KOPT-K1 (cell line): ENCODE measurements around the gene C4orf50.

Source experiments
- H3K27ac ChIP-seq: fragments of 200-600 bp; sonication (generic); 2 replicates; pipeline ENCODE4 v1.5.1; 2016; ENCODE audit warnings: antibody characterized with exemption, mild to moderate bottlenecking, low read depth, low read length; ENCODE audit not compliant: poor library complexity, severe bottlenecking
- H3K36me3 ChIP-seq: fragments of 200-600 bp; sonication (generic); 2 replicates; pipeline ENCODE4 v1.5.1; 2017; ENCODE audit warnings: antibody characterized with exemption, mild to moderate bottlenecking, low read length, moderate library complexity; ENCODE audit not compliant: insufficient read depth
- H3K9me3 ChIP-seq: fragments of 200-600 bp; sonication (generic); 2 replicates; pipeline ENCODE4 v1.5.1; 2017; ENCODE audit warnings: antibody characterized with exemption, low read length, mild to moderate bottlenecking; ENCODE audit not compliant: insufficient read depth, poor library complexity, severe bottlenecking

Gene C4orf50

DNA sequence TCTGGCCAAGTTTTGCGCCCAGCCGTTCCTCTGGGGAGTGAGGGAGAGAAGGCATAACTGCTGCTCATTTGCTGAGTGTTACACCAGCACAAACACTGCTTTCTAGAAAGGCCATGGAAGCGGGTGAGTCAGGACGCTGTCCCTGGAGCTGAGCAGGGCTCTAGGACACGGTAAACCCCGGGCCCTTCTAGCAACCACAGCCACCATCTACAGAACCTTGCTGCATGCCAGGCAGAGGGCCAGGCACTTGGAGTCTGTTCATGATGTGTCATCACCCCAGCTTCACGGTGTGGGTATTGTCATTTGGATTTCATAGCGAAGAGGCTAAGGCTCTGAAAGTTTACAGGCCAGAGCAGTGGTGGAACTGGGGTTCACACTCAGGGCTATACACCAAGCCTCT is 31.8 kb upstream of the C4orf50 start:
- H3K36me3 ChIP-seq, result peaks cover 72% of the 10 kb centered on the region
- H3K27ac ChIP-seq, result no peak overlapping the region
- no peaks in the 10 kb centered on the region for H3K9me3 ChIP-seq

DNA sequence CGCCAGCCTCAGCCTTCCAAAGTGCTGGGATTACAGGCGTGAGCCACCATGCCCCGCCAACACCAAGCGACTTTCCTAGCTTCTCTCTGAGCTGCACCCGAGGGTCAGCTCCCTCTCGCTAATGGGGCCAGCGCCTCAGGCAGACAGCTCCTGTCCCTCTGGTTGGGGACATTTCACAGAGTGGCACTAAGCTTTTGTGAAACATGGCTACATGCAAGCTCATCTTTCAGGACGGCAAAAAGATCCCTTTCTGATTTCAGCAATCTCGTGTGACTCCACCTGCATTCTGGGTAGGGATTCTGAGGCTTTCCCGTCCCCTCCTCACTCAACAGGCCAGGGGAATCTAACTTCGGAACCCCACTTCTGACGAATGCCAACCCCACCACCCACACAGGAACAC is 31.0 kb upstream of the C4orf50 start:
- H3K27ac ChIP-seq, result no peak overlapping the region
- peaks cover 65% of the 10 kb centered on the region for H3K36me3 ChIP-seq
- no peaks in the 10 kb centered on the region for H3K9me3 ChIP-seq

DNA sequence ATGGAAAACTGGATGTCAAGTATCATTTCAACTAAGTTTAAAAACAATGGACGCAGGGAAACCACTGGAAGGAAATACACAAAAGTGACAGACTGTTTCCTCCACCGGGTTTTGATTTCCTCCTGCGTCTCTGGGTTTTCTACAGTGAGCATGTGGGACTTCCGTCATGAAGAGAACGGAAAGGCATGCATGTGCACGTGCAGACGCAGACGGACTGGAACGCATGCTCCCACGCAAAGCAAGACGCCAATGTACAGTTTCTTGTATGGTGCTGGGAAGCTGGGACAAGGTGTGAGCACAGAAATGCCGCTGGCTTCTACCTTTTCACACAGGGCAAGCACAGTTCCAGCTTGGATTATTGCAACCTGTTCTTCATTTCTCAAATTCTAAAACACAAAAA is 30.3 kb upstream of the C4orf50 start:
- no peaks in the 10 kb centered on the region for H3K9me3 ChIP-seq
- H3K36me3 ChIP-seq, result peaks cover 58% of the 10 kb centered on the region
- no peak overlapping the region for H3K27ac ChIP-seq

DNA sequence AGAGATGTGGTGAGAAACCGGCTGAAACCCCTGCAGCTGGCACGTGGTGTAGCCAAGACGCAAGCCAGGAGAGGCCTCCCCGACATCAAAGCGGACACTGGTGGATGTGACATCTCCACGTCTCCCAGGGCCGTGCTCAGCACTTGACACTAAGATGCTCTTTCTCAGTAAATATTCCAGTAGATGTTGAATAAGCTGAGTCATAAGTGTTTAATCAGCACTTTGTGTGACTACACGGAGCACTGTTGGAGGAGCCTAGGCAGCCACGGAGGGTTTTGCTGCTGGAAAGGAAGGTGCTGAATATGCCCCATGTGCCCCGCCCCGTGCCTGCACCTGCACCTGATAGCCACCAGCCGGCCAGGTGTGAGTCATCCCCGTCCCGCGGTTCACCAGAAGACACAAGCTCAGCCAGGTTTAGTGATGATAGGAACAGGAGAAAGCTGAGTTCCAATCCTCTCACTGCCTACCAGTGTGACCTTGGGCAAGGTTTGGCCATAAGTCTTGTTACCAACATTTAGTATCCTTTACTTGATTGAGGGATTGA is 29.0 kb upstream of the C4orf50 start:
- no peak overlapping the region for H3K27ac ChIP-seq
- no peaks in the 10 kb centered on the region for H3K9me3 ChIP-seq
- H3K36me3 ChIP-seq, result peaks cover 45% of the 10 kb centered on the region

DNA sequence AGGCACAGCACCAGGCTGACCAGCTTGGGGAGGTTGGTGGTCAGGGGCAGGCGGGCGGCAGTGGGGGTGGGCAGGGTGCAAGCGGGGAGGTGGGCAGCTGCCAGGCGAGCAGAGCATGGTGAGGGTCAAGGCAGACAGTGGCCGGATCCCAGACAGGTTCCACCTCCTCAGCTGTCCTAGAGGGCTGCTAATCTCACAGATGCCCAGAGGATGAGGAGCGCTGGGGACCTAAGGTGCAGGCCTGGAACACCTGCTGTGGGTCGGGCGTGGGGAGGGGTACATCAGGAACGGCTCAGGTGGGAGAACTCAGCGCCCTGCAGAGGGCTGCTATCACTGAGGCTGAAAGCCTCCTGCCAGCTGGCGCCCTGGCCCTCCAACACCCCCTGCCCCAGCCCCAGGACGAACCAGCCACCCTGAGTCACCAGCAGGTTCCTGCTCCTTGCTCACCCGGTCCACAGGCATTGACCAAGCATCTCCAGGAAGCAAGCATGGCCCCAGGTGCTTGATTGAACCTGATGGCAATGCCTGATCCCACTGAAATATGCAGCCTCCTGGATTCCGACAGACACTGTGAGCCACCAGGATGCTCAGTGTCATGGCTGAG is 28.4 kb upstream of the C4orf50 start:
- Histone ChIP-seq H3K27ac (no peak overlapping the region), H3K9me3 (no peaks in the 10 kb centered on the region), H3K36me3 (peaks cover 40% of the 10 kb centered on the region)

DNA sequence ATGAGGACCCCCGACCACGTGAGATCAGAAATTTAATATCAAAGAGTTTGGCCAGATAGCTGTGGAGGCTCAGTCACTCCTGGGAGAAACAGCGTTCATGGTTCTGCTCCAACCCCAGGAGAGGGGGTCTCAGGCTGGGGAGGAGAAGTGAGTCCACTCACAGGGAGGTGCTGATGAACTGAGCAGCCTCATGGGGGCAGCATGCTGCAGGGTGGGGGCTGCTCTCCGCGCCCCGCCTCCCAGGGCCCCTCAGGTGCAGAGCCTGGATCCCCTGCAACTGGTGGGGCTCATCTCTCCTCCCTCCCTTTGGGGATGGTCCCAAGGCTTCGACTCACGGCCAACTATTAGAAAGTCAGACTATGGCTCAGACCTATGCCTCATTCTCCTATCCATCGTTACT is 26.6 kb upstream of the C4orf50 start:
- H3K36me3 ChIP-seq, result peaks cover 25% of the 10 kb centered on the region; the same call in 1 of the 2 replicates
- H3K27ac ChIP-seq, result no peak overlapping the region
- H3K9me3 ChIP-seq, result no peaks in the 10 kb centered on the region

DNA sequence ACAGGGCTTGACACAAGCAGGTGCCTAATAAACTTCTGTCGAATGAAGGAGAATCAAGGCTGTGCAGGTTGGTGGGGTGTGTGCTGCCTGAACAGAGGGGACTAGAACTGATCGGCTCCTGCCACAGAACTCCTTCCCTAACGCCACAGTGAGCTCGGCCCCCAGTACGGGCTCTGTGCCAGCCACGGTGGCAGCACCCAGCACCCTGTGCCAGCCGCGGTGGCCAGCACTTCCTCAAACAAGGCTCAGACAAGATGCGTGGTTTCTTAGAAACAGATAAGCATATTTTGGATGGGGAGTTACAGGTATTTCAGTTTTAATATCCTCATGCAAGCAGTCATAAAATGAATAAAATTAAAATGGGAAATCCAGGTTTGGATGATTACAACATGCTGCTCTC is 26.0 kb upstream of the C4orf50 start:
- Histone ChIP-seq H3K36me3 (peaks cover 20% of the 10 kb centered on the region; the same call in 1 of the 2 replicates), H3K9me3 (no peaks in the 10 kb centered on the region), H3K27ac (no peak overlapping the region)

DNA sequence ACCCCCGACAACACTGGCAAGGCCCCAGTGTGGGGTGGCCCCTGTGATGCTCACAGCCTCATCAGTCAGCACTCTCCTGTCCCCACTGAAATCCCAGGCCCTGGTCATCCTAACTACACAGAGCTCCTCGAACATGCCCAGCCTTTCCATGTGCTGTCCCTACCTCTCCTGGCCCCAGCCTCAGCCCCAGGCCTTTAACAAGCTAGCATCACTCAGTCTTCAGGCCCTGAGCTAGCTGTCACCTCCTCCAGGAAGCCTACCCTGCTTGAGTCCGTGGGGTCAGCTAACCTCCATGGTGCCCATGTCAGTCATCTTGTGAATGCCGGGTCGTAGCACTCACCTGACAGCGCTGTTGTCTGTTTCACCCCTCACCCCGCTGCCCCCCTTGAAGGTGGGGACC is 25.6 kb upstream of the C4orf50 start:
- H3K36me3 ChIP-seq, result peaks cover 17% of the 10 kb centered on the region; the same call in 1 of the 2 replicates
- no peaks in the 10 kb centered on the region for H3K9me3 ChIP-seq
- no peak overlapping the region for H3K27ac ChIP-seq

DNA sequence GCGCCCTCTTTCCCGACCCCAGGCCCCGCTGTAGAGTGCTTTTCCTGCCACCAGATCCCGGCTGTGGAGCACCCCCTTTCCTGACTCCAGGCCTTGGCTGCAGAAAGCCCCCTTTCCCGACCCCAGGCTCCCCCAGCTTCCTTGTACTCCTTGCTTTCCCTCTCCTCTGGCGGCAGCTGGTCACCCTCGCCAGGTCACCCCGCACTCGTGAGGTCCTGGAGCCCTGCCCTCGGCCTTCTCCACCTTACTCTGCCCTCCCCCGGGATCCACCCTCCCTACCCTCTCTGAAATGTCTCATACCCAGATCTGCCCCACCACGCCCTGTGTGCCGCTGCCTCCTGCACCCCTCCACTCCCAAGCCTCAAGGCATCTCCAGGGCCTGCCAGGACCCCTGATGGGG is 25.0 kb upstream of the C4orf50 start:
- Histone ChIP-seq H3K36me3 (0 out of 2 replicates have a peak, but pooled peaks cover 10% of the 10 kb centered on the region), H3K9me3 (no peaks in the 10 kb centered on the region), H3K27ac (no peak overlapping the region)

DNA sequence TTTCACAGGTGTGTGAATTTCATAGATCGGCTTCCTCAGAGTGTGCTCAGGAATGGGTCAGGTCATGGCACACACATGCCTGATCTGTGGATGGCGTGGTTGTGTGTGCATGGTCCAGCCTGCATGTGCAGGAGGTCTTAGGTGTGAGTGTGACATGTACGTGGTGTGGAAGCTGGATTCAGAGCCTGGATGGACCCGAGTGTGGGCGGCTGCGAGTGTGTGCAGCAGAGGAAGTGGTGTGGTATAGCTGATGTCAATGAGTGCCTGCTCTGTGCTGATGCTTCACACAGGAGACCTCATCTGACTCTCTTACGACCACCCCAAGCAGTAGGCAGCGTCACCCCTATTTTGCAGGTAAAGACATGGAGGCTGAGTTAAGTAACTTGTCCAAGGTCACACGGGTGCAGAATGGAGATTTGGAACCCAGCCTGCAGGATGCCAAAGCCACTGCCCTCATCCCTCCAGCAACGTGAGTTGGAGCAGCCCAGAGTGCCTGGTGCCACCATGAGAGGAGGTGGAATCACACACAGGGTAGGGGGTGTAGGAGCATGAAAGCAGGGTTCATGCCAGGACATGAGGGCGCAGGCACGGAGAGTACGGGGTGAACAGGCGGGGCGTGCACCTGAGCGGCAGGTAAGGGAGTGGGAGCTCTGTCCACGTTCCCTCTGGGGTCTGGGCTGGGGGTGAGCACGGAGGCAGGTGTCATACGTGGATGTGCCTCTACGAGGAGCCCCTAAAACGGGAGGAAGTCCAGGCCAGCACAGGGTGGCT is 24.2 kb upstream of the C4orf50 start:
- Histone ChIP-seq H3K9me3 (no peaks in the 10 kb centered on the region), H3K36me3 (0 out of 2 replicates have a peak, but pooled peaks cover 9% of the 10 kb centered on the region), H3K27ac (no peak overlapping the region)

DNA sequence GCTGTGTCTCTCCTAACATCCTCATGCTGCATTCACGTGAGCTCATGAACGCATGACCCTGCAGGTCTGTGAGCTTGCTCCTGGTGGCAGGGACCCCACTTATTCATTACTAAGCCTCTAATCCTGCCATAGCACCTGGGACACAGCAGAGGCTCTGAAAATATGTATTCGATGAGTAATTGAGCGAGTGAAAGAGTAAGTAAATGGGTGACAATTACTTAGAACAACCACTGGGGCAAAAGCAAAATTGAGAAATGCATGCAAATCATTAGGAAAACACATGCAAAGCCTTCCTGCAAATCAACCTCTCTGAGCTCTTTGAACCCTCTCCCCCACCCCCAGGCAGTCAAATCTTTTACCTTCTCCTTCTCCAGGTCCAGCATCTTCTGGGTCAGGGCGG is 23.6 kb upstream of the C4orf50 start:
- H3K9me3 ChIP-seq, result no peaks in the 10 kb centered on the region
- 0 out of 2 replicates have a peak, but pooled peaks cover 2% of the 10 kb centered on the region for H3K36me3 ChIP-seq
- H3K27ac ChIP-seq, result no peak overlapping the region

DNA sequence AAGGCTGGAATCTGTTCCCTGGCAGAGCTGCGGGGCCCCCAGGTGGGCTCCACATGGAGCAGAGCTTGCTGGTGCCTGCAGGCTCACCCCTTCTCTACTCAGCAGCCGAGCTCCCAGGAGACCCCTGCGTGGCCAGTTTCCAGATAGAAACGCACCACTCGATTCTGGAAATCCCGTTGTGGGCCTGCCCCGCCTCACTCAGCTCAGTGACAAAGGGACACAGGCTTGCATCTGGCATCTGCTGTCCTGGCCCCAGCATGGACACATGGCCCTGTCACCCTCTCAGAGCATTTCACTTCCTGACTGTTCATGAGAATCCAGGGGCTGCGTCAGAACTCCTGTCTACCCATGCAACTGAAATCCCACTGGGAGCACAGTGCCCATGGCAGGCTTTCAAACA is 20.5 kb upstream of the C4orf50 start:
- H3K9me3 ChIP-seq, result no peaks in the 10 kb centered on the region
- no peak overlapping the region for H3K27ac ChIP-seq
- H3K36me3 ChIP-seq, result no peaks in the 10 kb centered on the region

DNA sequence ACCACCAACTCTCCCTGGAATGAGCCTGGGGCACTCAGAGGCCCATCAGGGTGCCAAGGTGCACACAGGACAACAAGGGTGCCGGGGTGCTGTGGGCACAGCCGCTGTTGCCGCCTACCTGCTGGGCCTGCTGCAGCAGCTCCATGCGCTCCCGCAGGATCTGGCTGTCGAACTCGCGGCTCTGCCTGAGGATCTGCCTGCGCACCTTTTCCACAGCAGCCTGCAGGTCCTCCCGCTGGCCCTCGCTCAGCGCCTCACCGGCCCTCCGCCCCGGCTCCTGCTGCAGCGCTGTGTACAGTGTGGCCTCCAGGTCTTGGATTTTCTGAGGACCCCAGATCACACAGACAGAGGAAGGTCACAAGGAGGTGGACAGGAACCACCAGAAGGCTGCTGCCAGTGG is 17.6 kb upstream of the C4orf50 start:
- Histone ChIP-seq H3K9me3 (no peaks in the 10 kb centered on the region), H3K36me3 (peaks cover 18% of the 10 kb centered on the region), H3K27ac (no peak overlapping the region)

DNA sequence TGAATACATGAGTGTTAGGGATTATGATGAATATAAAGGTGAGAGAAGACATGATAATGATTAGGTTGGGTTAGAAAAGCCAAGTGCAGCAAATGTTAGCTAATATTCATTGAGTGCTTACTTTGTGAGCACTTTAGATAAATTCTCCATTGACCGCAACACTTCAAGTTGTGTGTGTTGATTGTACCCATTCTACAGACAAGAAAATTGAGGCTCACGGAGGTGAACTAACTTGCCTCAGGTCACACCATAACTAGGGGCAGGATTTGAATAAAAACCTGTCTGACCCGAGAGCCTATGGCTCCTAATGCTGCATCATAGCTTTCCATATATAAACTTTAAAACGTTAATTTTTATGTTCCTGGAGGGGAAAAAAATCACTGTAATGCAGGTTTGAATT is 15.2 kb upstream of the C4orf50 start:
- Histone ChIP-seq H3K36me3 (peaks cover 28% of the 10 kb centered on the region), H3K27ac (no peak overlapping the region), H3K9me3 (no peaks in the 10 kb centered on the region)

DNA sequence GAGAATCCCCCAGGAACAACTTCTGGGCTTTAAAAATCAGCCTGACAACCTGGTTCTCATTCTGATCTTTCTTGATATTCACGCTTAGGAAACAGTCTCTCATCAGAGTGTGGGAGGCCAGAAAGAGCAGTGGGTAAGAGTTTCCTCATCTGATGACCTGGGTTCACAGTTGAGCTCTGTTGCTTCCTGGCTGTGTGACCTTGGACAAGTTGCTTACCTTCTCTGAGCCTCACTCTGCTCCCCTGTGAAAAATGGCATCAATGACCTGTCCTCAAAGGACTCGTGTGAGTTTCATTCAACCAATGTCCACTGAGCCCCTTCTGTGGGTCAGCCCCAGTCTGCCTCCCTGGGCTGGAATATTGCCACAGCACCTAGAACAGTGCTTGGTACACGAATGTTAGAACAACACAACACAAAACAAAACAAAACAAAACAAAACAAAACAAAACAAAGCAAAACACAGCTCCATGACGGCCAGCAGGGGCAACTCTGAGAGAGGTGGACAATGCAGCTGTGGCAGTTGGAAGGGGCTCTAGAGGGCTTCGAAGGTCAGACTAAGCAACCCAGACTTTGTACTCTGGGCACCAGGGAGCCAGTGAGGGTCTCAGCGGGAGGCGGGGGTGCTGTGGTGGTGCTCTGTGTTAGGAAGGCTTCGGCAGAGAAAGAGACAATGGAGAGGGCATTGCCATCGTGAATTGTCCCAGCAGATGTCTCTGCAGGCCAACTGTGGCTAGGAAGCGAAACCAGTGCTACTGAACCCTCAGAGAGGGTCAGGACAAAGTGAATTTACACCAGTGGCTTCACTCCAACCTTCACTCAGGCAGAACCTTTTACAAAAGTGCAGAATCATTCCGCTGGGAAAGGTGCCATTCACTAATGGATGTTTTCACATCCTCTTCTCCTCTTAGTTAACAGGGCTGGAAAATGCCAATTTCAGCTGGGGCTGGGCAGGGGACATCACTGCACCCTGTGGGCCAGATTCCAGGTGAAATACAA is 14.3 kb upstream of the C4orf50 start:
- peaks cover 31% of the 10 kb centered on the region for H3K36me3 ChIP-seq
- H3K27ac ChIP-seq, result no peak overlapping the region
- H3K9me3 ChIP-seq, result no peaks in the 10 kb centered on the region
